ENCODE results near the gene IFT88.

Gene IFT88

DNA sequence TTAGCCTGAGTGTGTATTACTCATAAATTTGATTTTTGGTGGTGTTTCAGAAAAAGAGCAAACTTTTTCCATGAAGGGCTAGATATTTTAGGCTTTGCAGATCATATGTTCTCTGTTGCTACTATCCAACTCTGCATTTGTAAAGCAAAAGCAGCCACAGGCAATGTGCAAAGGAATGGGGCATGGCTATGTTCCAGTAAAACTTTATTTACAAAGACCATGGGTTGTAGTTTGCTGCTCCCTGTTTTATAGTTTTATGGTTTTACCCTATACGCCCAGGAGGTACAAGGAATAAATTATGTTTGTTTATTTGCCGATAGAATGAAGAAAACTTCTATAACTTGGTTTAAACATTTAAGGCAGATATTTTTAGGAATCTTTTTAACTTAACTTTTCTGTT, 23.6 kb downstream of the IFT88 start:
- H3K9me3 ChIP-seq (ENCODE audit: control insufficient read depth, insufficient read depth, low read depth, low read length) = no peaks in the 10 kb centered on the region
- H3K4me3 ChIP-seq (ENCODE audit: low read depth, low read length) = no peak overlapping the region
- no peaks in the 10 kb centered on the region for H3K4me1 ChIP-seq (ENCODE audit: control insufficient read depth, insufficient read depth, low read length)
- no peak overlapping the region for H3K27ac ChIP-seq (ENCODE audit: extremely low read depth, low read depth, low read length)
- peaks cover 0 to 4% of the 10 kb centered on the region in 2 experiments; a peak in 2 of 3 replicates for H3K36me3 ChIP-seq (ENCODE audit: control insufficient read depth in 2 of 2, insufficient read depth in 1 of 2, low read length in 2 of 2)
- TF ChIP-seq, protein P1, sequence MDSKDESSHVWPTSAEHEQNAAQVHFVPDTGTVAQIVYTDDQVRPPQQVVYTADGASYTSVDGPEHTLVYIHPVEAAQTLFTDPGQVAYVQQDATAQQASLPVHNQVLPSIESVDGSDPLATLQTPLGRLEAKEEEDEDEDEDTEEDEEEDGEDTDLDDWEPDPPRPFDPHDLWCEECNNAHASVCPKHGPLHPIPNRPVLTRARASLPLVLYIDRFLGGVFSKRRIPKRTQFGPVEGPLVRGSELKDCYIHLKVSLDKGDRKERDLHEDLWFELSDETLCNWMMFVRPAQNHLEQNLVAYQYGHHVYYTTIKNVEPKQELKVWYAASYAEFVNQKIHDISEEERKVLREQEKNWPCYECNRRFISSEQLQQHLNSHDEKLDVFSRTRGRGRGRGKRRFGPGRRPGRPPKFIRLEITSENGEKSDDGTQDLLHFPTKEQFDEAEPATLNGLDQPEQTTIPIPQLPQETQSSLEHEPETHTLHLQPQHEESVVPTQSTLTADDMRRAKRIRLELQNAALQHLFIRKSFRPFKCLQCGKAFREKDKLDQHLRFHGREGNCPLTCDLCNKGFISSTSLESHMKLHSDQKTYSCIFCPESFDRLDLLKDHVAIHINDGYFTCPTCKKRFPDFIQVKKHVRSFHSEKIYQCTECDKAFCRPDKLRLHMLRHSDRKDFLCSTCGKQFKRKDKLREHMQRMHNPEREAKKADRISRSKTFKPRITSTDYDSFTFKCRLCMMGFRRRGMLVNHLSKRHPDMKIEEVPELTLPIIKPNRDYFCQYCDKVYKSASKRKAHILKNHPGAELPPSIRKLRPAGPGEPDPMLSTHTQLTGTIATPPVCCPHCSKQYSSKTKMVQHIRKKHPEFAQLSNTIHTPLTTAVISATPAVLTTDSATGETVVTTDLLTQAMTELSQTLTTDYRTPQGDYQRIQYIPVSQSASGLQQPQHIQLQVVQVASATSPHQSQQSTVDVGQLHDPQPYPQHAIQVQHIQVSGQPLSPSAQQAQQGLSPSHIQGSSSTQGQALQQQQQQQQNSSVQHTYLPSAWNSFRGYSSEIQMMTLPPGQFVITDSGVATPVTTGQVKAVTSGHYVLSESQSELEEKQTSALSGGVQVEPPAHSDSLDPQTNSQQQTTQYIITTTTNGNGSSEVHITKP (tag by site-specific recombination; IDR thresholded peaks at IDR 0.05) = 0 out of 2 replicates have a peak, but pooled peaks have one; percentile 37
- TF ChIP-seq, protein P2, sequence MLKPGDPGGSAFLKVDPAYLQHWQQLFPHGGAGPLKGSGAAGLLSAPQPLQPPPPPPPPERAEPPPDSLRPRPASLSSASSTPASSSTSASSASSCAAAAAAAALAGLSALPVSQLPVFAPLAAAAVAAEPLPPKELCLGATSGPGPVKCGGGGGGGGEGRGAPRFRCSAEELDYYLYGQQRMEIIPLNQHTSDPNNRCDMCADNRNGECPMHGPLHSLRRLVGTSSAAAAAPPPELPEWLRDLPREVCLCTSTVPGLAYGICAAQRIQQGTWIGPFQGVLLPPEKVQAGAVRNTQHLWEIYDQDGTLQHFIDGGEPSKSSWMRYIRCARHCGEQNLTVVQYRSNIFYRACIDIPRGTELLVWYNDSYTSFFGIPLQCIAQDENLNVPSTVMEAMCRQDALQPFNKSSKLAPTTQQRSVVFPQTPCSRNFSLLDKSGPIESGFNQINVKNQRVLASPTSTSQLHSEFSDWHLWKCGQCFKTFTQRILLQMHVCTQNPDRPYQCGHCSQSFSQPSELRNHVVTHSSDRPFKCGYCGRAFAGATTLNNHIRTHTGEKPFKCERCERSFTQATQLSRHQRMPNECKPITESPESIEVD (tag by site-specific recombination; IDR thresholded peaks at IDR 0.05) = 0 out of 2 replicates have a peak, but pooled peaks have one; percentile 36
- peak; percentile 50; the same call in 1 of the 2 replicates for TF ChIP-seq ZNF335 (tag by site-specific recombination; conservative IDR thresholded peaks at IDR 0.05)
- no peak for TF ChIP-seq ZNF555 (tag by site-specific recombination; conservative IDR thresholded peaks at IDR 0.05)
- peak; percentile 21; the same call in 1 of the 2 replicates for TF ChIP-seq FEZF1 (tag by site-specific recombination; IDR thresholded peaks at IDR 0.05)
- TF ChIP-seq GLI2 (tag by site-specific recombination; IDR thresholded peaks at IDR 0.05; ENCODE audit: borderline replicate concordance, low read depth) = no peak
- TF ChIP-seq, protein P3, sequence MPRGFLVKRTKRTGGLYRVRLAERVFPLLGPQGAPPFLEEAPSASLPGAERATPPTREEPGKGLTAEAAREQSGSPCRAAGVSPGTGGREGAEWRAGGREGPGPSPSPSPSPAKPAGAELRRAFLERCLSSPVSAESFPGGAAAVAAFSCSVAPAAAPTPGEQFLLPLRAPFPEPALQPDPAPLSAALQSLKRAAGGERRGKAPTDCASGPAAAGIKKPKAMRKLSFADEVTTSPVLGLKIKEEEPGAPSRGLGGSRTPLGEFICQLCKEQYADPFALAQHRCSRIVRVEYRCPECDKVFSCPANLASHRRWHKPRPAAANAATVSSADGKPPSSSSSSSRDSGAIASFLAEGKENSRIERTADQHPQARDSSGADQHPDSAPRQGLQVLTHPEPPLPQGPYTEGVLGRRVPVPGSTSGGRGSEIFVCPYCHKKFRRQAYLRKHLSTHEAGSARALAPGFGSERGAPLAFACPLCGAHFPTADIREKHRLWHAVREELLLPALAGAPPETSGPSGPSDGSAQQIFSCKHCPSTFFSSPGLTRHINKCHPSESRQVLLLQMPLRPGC (tag by site-specific recombination; IDR thresholded peaks at IDR 0.05) = no peak
- TF ChIP-seq ZSCAN16 (tag by site-specific recombination; IDR thresholded peaks at IDR 0.05) = no peak
- no peak for TF ChIP-seq ZNF654 (tag by site-specific recombination; IDR thresholded peaks at IDR 0.05; ENCODE audit: low read depth)
- CTCF ChIA-PET = no interaction called here
- POLR2A ChIA-PET = no interaction called here

DNA sequence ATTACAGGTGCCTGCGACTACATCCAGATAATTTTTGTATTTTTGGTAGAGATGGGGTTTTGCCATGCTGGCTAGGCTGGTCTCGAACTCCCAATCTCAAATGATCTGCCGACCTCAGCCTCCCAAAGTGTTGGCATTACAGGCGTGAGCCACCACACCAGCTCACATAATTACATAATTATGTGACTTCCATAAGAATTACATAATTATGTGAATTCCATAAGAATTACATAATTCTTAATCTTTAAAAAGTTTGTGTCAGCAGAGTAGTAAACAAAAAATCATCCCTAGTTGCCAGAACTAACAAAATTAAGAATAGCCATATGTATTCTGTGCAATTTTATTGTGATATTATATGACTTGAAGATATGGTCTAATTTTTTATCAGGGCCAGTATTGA, 25.6 kb downstream of the IFT88 start:
- POLR2A ChIA-PET = no interaction called here
- Histone ChIP-seq H3K4me1 (ENCODE audit: control insufficient read depth, insufficient read depth, low read length) (no peaks in the 10 kb centered on the region), H3K9me3 (ENCODE audit: control insufficient read depth, insufficient read depth, low read depth, low read length) (no peaks in the 10 kb centered on the region), H3K36me3 (ENCODE audit: control insufficient read depth in 2 of 2, insufficient read depth in 1 of 2, low read length in 2 of 2) (peaks cover 0 to 6% of the 10 kb centered on the region in 2 experiments; a peak in 2 of 3 replicates), H3K4me3 (ENCODE audit: low read depth, low read length) (no peak overlapping the region), H3K27ac (ENCODE audit: extremely low read depth, low read depth, low read length) (no peak overlapping the region)
- CTCF ChIA-PET = no interaction called here
- no peak for TF ChIP-seq REPIN1 (tag by site-specific recombination; IDR thresholded peaks at IDR 0.05; ENCODE audit: low read depth)
- no peak for TF ChIP-seq ZNF174 (tag by site-specific recombination; IDR thresholded peaks at IDR 0.05)
- no peak for TF ChIP-seq ZNF670 (tag by site-specific recombination; IDR thresholded peaks at IDR 0.05; ENCODE audit: low read depth)
- TF ChIP-seq ZNF416 (tag by site-specific recombination; IDR thresholded peaks at IDR 0.05) = no peak
- no peak for TF ChIP-seq ZNF121 (tag by site-specific recombination; IDR thresholded peaks at IDR 0.05)
- no peak for TF ChIP-seq ZSCAN23 (tag by site-specific recombination; IDR thresholded peaks at IDR 0.05)

DNA sequence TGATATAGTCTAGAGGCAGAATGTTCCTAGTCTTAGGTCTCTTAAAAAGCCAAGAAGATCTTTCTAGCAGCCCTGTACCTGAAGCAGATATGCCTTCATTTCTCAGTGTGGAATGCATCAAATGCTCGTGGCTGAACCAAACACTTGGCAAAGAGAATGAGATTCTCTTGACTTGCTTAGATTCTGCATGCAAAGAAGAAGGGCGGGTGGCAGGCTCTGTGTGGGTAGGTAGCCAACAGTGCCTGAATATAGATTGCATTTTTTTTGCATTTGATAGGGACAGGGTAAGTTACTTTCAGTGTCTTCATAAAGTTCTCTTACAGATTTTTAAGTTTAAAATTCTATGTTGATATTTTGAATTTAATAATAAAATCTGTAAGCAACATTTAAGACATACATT, 27.3 kb downstream of the IFT88 start:
- Histone ChIP-seq H3K4me1 (ENCODE audit: control insufficient read depth, insufficient read depth, low read length) (no peaks in the 10 kb centered on the region), H3K27ac (ENCODE audit: extremely low read depth, low read depth, low read length) (no peak overlapping the region), H3K9me3 (ENCODE audit: control insufficient read depth, insufficient read depth, low read depth, low read length) (no peaks in the 10 kb centered on the region), H3K36me3 (ENCODE audit: control insufficient read depth in 2 of 2, insufficient read depth in 1 of 2, low read length in 2 of 2) (peaks cover 0 to 6% of the 10 kb centered on the region in 2 experiments; a peak in 2 of 3 replicates), H3K4me3 (ENCODE audit: low read depth, low read length) (no peak overlapping the region)
- ChIA-PET CTCF (no interaction called here), POLR2A (no interaction called here)
- no peak for TF ChIP-seq ZNF830 (tag by site-specific recombination; IDR thresholded peaks at IDR 0.05; ENCODE audit: low read depth)
- TF ChIP-seq ZNF423 (tag by site-specific recombination; IDR thresholded peaks at IDR 0.05) = no peak
- TF ChIP-seq ZNF585B (tag by site-specific recombination; IDR thresholded peaks at IDR 0.05) = no peak
- no peak for TF ChIP-seq ZNF561 (tag by site-specific recombination; IDR thresholded peaks at IDR 0.05; ENCODE audit: borderline replicate concordance)
- TF ChIP-seq, protein P4, sequence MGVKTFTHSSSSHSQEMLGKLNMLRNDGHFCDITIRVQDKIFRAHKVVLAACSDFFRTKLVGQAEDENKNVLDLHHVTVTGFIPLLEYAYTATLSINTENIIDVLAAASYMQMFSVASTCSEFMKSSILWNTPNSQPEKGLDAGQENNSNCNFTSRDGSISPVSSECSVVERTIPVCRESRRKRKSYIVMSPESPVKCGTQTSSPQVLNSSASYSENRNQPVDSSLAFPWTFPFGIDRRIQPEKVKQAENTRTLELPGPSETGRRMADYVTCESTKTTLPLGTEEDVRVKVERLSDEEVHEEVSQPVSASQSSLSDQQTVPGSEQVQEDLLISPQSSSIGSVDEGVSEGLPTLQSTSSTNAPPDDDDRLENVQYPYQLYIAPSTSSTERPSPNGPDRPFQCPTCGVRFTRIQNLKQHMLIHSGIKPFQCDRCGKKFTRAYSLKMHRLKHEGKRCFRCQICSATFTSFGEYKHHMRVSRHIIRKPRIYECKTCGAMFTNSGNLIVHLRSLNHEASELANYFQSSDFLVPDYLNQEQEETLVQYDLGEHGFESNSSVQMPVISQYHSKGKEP (tag by site-specific recombination; IDR thresholded peaks at IDR 0.05) = no peak
- no peak for TF ChIP-seq ZNF174 (tag by site-specific recombination; IDR thresholded peaks at IDR 0.05)
- no peak for TF ChIP-seq ZNF501 (tag by site-specific recombination; IDR thresholded peaks at IDR 0.05)
- TF ChIP-seq KLF1 (tag by site-specific recombination; IDR thresholded peaks at IDR 0.05) = no peak
- TF ChIP-seq, protein P5, sequence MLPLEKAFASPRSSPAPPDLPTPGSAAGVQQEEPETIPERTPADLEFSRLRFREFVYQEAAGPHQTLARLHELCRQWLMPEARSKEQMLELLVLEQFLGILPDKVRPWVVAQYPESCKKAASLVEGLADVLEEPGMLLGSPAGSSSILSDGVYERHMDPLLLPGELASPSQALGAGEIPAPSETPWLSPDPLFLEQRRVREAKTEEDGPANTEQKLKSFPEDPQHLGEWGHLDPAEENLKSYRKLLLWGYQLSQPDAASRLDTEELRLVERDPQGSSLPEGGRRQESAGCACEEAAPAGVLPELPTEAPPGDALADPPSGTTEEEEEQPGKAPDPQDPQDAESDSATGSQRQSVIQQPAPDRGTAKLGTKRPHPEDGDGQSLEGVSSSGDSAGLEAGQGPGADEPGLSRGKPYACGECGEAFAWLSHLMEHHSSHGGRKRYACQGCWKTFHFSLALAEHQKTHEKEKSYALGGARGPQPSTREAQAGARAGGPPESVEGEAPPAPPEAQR (tag by site-specific recombination; IDR thresholded peaks at IDR 0.05) = no peak
